Fibroblast of mammary gland (primary cell): ENCODE data around the gene SMAD6.
"Not testable (repeated sequence)": the region's sequence is repeated elsewhere in the genome, so short reads cannot be mapped to it uniquely, and the experiment has no call there.

ENCODE experiments used
- DNase-seq: peaks from one replicate; pipeline ENCODE4 v3.0.0-alpha.2; 2010; ENCODE audit warnings: low read depth
- H3K4me3 ChIP-seq: 2 replicates; pipeline ENCODE4 v1.5.1; 2011; ENCODE audit warnings: low read depth, mild to moderate bottlenecking, low read length, moderate library complexity; ENCODE audit not compliant: control insufficient read depth
- CTCF ChIP-seq: conservative IDR thresholded peaks from 2 replicates; pipeline ENCODE4 v1.5.1; 2011; ENCODE audit warnings: low read depth, low read length, inconsistent platforms; ENCODE audit not compliant: control insufficient read depth, insufficient read depth

The SMAD6 gene

GRCh38 chr15:66757521-66757920, 55.5 kb downstream of the SMAD6 start:
- no peak for TF ChIP-seq CTCF
- H3K4me3 ChIP-seq = no peak overlapping the region
- no peak for DNase-seq

- not testable (repeated sequence) for DNase-seq, H3K4me3 ChIP-seq
Measured at GRCh38 chr15:66758217-66758616, 56.2 kb downstream of the SMAD6 start.

- no peak overlapping the region for H3K4me3 ChIP-seq
- DNase-seq = no peak
- TF ChIP-seq CTCF = no peak
Measured at GRCh38 chr15:66758844-66759243, 56.8 kb downstream of the SMAD6 start.

- no peak overlapping the region for H3K4me3 ChIP-seq
- TF ChIP-seq CTCF = no peak
- DNase-seq = no peak
Measured at GRCh38 chr15:66760097-66760967, 58.3 kb downstream of the SMAD6 start.

- no peak for DNase-seq
- H3K4me3 ChIP-seq = no peak overlapping the region
- TF ChIP-seq CTCF = no peak
Measured at GRCh38 chr15:66760968-66761725, 59.1 kb downstream of the SMAD6 start.

GRCh38 chr15:66761726-66762595, 59.9 kb downstream of the SMAD6 start:
- H3K4me3 ChIP-seq = no peak overlapping the region
- no peak for TF ChIP-seq CTCF
- peak; percentile 33 for DNase-seq
